ENCODE data around the gene PAPPA. TPM values are rescaled to one million over a fixed set of nuclear protein-coding genes. Genes with fewer than 3 reads are reported as not detected.

PAPPA gene
- total and polyA plus RNA-seq, 9 of the 15 experiments (the other 6 are each of a cell fraction or from before 2014, with no cell fraction given), result 0.06 to 0.18 (median 0.11) TPM

GRCh38 chr9:116298878-116299391, 145.3 kb downstream of the PAPPA start (continued):
- peak; percentile 56 for TF ChIP-seq MAFK (IDR thresholded peaks at IDR 0.05; ENCODE audit: low read length)

- Histone ChIP-seq H3K36me3 (ENCODE audit: control insufficient read depth, insufficient read depth, low read length) (no peaks in the 10 kb centered on the region), H3K79me2 (ENCODE audit: control insufficient read depth, insufficient read depth, low read length) (no peaks in the 10 kb centered on the region), H3K9ac (ENCODE audit: insufficient read depth in 1 of 2, low read depth in 2 of 2, low read length in 2 of 2) (no peak overlapping the region; a peak in 1 of 4 replicates), H3K4me2 (ENCODE audit: insufficient read depth, low read length) (no peak overlapping the region), H3K27me3 (ENCODE audit: control insufficient read depth in 2 of 2, insufficient read depth in 2 of 2, low read length in 2 of 2) (no peaks in the 10 kb centered on the region), H3K9me3 (replicated peaks; ENCODE audit: control insufficient read depth, insufficient read depth, low read depth, low read length) (no peaks in the 10 kb centered on the region), H3K4me1 (replicated peaks in 1 of 2; ENCODE audit: control insufficient read depth in 2 of 2, insufficient read depth in 2 of 2, low read length in 2 of 2) (no peaks in the 10 kb centered on the region), H4K20me1 (replicated peaks; ENCODE audit: control insufficient read depth, insufficient read depth, low read length) (no peaks in the 10 kb centered on the region), H3K9me1 (ENCODE audit: control insufficient read depth, insufficient read depth, low read length) (no peaks in the 10 kb centered on the region), H2AFZ (ENCODE audit: low read depth, low read length) (no peak overlapping the region), H3K27ac (ENCODE audit: extremely low read depth, low read depth, low read length) (no peak overlapping the region), H3K4me3 (no peak overlapping the region)
- in situ Hi-C loops (cut with MboI) (no loop called here), intact Hi-C loops (cut with micrococcal nuclease) (no loop called here)
- 3% methylated on average over 2 of the region's 2 CpGs for WGBS (ENCODE audit: insufficient coverage, low coverage, missing lambda C conversion rate)
- no peak for ATAC-seq
- ChIA-PET POLR2A (interaction anchor here (1.2 kb wide), 1 partner anchor 34 kb away, joined by 3 read pairs; no protein-coding TSS in a partner anchor), CTCF (ENCODE audit: low intra/inter-chr PET ratio) (no interaction called here)
- no peak for FAIRE-seq
- DNase-seq (ENCODE audit: extremely low read depth in 1 of 4, low spot score in 3 of 4), result no peak
- no TSS peak for BruUV-seq (replicated peaks)
- TF ChIP-seq PKNOX1 (IDR thresholded peaks at IDR 0.05) (no peak), ZNF668 (CRISPR knock-in tag; IDR thresholded peaks at IDR 0.05) (no peak), LARP7 (IDR thresholded peaks at IDR 0.05) (no peak), CCNT2 (IDR thresholded peaks at IDR 0.05; ENCODE audit: borderline replicate concordance, extremely low read depth, insufficient read length, low read depth, low read length) (no peak)
- TF ChIP-seq, protein P1, sequence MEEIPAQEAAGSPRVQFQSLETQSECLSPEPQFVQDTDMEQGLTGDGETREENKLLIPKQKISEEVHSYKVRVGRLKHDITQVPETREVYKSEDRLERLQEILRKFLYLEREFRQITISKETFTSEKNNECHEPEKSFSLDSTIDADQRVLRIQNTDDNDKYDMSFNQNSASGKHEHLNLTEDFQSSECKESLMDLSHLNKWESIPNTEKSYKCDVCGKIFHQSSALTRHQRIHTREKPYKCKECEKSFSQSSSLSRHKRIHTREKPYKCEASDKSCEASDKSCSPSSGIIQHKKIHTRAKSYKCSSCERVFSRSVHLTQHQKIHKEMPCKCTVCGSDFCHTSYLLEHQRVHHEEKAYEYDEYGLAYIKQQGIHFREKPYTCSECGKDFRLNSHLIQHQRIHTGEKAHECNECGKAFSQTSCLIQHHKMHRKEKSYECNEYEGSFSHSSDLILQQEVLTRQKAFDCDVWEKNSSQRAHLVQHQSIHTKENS (CRISPR knock-in tag; IDR thresholded peaks at IDR 0.05), result no peak
- TF ChIP-seq, protein P2, sequence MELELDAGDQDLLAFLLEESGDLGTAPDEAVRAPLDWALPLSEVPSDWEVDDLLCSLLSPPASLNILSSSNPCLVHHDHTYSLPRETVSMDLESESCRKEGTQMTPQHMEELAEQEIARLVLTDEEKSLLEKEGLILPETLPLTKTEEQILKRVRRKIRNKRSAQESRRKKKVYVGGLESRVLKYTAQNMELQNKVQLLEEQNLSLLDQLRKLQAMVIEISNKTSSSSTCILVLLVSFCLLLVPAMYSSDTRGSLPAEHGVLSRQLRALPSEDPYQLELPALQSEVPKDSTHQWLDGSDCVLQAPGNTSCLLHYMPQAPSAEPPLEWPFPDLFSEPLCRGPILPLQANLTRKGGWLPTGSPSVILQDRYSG (tag; conservative IDR thresholded peaks at IDR 0.05; ENCODE audit: low read depth), result no peak
Observed at GRCh38 chr9:116300360-116300870, 146.8 kb downstream of the PAPPA start.
